Fibroblast of pulmonary artery (primary cell): ENCODE data around the gene NOD2.

ENCODE experiments used
- DNase-seq: peaks from one replicate; pipeline ENCODE4 v3.0.0-alpha.2; 2010; ENCODE audit warnings: low read depth
- H3K4me3 ChIP-seq: replicated peaks from 2 replicates; pipeline ENCODE4 v1.5.1; 2011; ENCODE audit warnings: low read depth, mild to moderate bottlenecking, control low read depth, low read length, moderate library complexity
- CTCF ChIP-seq: IDR thresholded peaks from 2 replicates; pipeline ENCODE4 v1.5.1; 2011; ENCODE audit warnings: mild to moderate bottlenecking, control low read depth, low read length, inconsistent platforms; ENCODE audit errors: missing control alignments

The NOD2 gene

GRCh38 chr16:50717091-50717490, 23.7 kb downstream of the NOD2 start:
- no peak for TF ChIP-seq CTCF
- DNase-seq: no peak
- no peak overlapping the region for H3K4me3 ChIP-seq

GRCh38 chr16:50717494-50717893, 24.1 kb downstream of the NOD2 start:
- TF ChIP-seq CTCF: no peak
- DNase-seq: no peak
- H3K4me3 ChIP-seq: no peak overlapping the region

GRCh38 chr16:50718061-50718760, 24.8 kb downstream of the NOD2 start:
- DNase-seq: peak; percentile 41
- H3K4me3 ChIP-seq: peak overlapping the region; percentile 17
- TF ChIP-seq CTCF: no peak

GRCh38 chr16:50718761-50719400, 25.5 kb downstream of the NOD2 start:
- DNase-seq: no peak
- no peak for TF ChIP-seq CTCF
- no peak overlapping the region for H3K4me3 ChIP-seq

- no peak for TF ChIP-seq CTCF
- no peak for DNase-seq
- H3K4me3 ChIP-seq: no peak overlapping the region
These were observed 26.3 kb downstream of the NOD2 start for GRCh38 chr16:50719401-50720337.

GRCh38 chr16:50721549-50722404, 28.4 kb downstream of the NOD2 start:
- TF ChIP-seq CTCF: no peak
- no peak for DNase-seq

More at GRCh38 chr16:50721549-50722404, 28.4 kb downstream of the NOD2 start:
- no peak overlapping the region for H3K4me3 ChIP-seq
